Mesothelial cell of epicardium (in vitro differentiated cells): ENCODE results near the gene U2SURP. TPM values are rescaled to one million over a fixed set of nuclear protein-coding genes. Genes with fewer than 3 reads are reported as not detected.
"Not testable (repeated sequence)": the region's sequence is repeated elsewhere in the genome, so short reads cannot be mapped to it uniquely, and the experiment has no call there.

ENCODE experiments used
- DNase-seq, 2 experiments: peaks; one replicate each; pipeline ENCODE4 v3.0.0; 2021; ENCODE audit warnings: low spot score in 2 of 2; ENCODE audit not compliant: unreplicated experiment in 2 of 2
- H3K27ac Mint-ChIP-seq: 2 replicates; pipeline ENCODE4 v1.8.0; 2021; ENCODE audit warnings: mixed read lengths
- H3K27me3 Mint-ChIP-seq: 2 replicates; pipeline ENCODE4 v1.8.0; 2021; ENCODE audit warnings: low read depth, mixed read lengths
- H3K36me3 Mint-ChIP-seq: 2 replicates; pipeline ENCODE4 v1.8.0; 2021; ENCODE audit warnings: mixed read lengths
- H3K4me1 Mint-ChIP-seq: 2 replicates; pipeline ENCODE4 v1.8.0; 2021; ENCODE audit warnings: mixed read lengths
- H3K4me3 Mint-ChIP-seq: 2 replicates; pipeline ENCODE4 v1.8.0; 2021; ENCODE audit warnings: mild to moderate bottlenecking, moderate library complexity, mixed read lengths
- H3K9me3 Mint-ChIP-seq: 2 replicates; pipeline ENCODE4 v1.8.0; 2021; ENCODE audit warnings: mixed read lengths
- CTCF ChIP-seq: fragments of 200-600 bp; sonication (generic); IDR thresholded peaks from one replicate; pipeline ENCODE4 v1.5.0; 2021; ENCODE audit warnings: antibody characterized with exemption; ENCODE audit not compliant: unreplicated experiment
- total RNA-seq: library from RNA; stranded (reverse); gene quantifications from 3 replicates; pipeline ENCODE4 v1.2.1, GENCODE V29; 2021

U2SURP gene
- total RNA-seq, 1 donor from 2014 or later: 141 TPM

- H3K36me3 Mint-ChIP-seq: no peaks in the 10 kb centered on the region
- H3K27ac Mint-ChIP-seq: no peak overlapping the region
- no peaks in the 10 kb centered on the region for H3K27me3 Mint-ChIP-seq
- no peak for TF ChIP-seq CTCF
- no peak for DNase-seq
- H3K4me1 Mint-ChIP-seq: no peaks in the 10 kb centered on the region
- no peak overlapping the region for H3K4me3 Mint-ChIP-seq
- no peaks in the 10 kb centered on the region for H3K9me3 Mint-ChIP-seq
These were observed 66.7 kb downstream of the U2SURP start for GRCh38 chr3:143068059-143068458.

GRCh38 chr3:143070977-143071551 lies 69.7 kb downstream of the U2SURP start:
- Mint-ChIP-seq H3K36me3 (no peaks in the 10 kb centered on the region), H3K27me3 (no peaks in the 10 kb centered on the region), H3K9me3 (peaks cover 3% of the 10 kb centered on the region), H3K27ac (no peak overlapping the region), H3K4me1 (no peaks in the 10 kb centered on the region), H3K4me3 (no peak overlapping the region)
- TF ChIP-seq CTCF: no peak
- no peak for DNase-seq

DNA sequence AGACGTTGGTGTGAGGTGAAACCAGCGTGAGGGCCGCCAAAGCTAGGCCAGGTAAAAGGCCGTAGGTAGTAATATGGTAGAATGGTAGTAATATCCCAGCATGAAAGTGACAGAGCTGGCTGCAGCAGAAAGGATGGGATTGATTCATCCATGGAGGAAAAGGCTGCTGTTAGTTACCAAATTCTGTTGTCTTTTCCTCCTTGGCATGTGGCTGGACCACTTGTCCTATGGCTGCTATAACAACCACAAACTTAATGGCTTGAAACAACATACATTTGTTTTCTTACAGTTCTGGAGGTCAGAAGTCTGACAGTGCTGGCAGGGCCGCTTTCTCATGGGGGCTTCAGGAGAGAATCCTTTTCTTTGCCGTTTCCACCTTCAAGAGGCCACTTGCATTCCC lies 70.4 kb downstream of the U2SURP start:
- Mint-ChIP-seq H3K27ac (no peak overlapping the region), H3K9me3 (peaks cover 3% of the 10 kb centered on the region), H3K27me3 (no peaks in the 10 kb centered on the region), H3K4me3 (no peak overlapping the region), H3K4me1 (no peaks in the 10 kb centered on the region), H3K36me3 (no peaks in the 10 kb centered on the region)
- DNase-seq: no peak
- TF ChIP-seq CTCF: no peak

GRCh38 chr3:143072298-143073020 lies 71.1 kb downstream of the U2SURP start:
- not testable (repeated sequence) for H3K9me3 Mint-ChIP-seq, H3K27ac Mint-ChIP-seq, H3K4me1 Mint-ChIP-seq, H3K27me3 Mint-ChIP-seq, H3K36me3 Mint-ChIP-seq, H3K4me3 Mint-ChIP-seq, DNase-seq

- not testable (repeated sequence) for DNase-seq, H3K4me3 Mint-ChIP-seq, H3K9me3 Mint-ChIP-seq, H3K4me1 Mint-ChIP-seq, H3K36me3 Mint-ChIP-seq, H3K27me3 Mint-ChIP-seq, H3K27ac Mint-ChIP-seq
These were observed 72.2 kb downstream of the U2SURP start for GRCh38 chr3:143073541-143073940.

GRCh38 chr3:143073983-143074382 lies 72.6 kb downstream of the U2SURP start:
- H3K27me3 Mint-ChIP-seq, H3K36me3 Mint-ChIP-seq, H3K4me3 Mint-ChIP-seq, H3K4me1 Mint-ChIP-seq, H3K27ac Mint-ChIP-seq, DNase-seq, H3K9me3 Mint-ChIP-seq: not testable (repeated sequence)

DNA sequence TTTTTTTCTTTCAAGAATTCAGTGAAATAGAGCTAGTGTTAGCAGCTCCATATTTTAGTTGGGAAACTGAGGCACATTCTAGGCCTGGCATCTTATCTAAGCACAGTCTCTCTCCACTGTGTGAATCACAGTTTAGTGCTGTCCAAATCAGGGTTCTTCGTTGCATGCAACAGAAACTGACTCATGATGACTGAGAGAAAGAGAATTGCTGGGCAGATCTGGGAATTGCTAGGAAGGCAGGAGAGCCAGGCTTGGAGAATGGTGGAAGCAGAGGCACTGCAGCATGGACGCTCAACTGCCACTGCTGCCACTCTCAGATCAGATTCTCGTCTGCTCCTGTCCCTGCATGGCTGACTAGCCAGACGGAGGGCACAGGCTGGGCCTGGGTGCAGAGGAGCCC lies 77.5 kb downstream of the U2SURP start:
- Mint-ChIP-seq H3K9me3 (no peaks in the 10 kb centered on the region), H3K4me3 (no peak overlapping the region), H3K27me3 (peaks cover 3% of the 10 kb centered on the region), H3K27ac (no peak overlapping the region), H3K4me1 (no peaks in the 10 kb centered on the region), H3K36me3 (no peaks in the 10 kb centered on the region)
- no peak for DNase-seq
- TF ChIP-seq CTCF: no peak
